ENCODE results near the gene CAMTA1.
A peak's percentile ranks its signal among the peaks of the same experiment; 100 is the strongest.
"Not testable (repeated sequence)": the region's sequence is repeated elsewhere in the genome, so short reads cannot be mapped to it uniquely, and the experiment has no call there.

The CAMTA1 gene

DNA sequence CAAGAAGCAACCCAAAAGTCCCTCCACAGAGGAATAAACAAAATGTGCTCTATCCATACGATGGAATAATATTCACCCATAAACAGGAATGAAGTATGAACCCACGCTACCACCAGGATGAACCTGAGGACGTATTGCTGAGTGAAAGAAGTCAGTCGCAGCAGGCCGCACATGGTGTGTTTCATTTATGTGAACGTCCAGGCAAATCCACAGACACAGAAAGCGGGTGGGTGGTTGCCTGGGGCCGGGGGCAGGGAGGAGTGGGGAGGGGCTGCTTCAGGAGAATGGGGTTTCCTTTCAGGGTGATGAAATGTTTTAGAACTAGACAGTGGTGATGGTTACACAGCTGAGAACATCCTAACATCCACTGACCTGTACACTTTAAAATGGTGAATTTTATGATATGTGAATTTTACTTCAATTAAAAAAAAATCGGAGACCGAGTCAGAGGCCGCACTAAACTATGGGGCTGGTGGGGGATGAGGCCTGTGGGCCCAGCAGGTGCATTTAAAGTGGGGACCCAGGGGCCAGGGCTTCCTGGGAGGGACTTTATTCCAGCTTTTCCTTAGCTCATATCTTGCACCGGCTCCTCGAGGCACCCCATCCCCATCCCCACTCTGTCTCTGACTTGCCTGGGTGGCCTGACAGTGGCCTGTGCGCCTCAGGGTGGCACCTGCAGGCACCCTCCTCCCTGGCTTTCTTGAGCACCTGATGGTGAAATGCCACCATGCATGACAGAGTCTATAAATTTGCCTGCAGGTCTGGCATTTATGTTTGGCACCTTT is 593.3 kb downstream of the CAMTA1 start:
- no peak for DNase-seq (ENCODE audit: low read depth)
- H3K4me3 ChIP-seq (ENCODE audit: low read length): no peak overlapping the region
- TF ChIP-seq, protein P1, sequence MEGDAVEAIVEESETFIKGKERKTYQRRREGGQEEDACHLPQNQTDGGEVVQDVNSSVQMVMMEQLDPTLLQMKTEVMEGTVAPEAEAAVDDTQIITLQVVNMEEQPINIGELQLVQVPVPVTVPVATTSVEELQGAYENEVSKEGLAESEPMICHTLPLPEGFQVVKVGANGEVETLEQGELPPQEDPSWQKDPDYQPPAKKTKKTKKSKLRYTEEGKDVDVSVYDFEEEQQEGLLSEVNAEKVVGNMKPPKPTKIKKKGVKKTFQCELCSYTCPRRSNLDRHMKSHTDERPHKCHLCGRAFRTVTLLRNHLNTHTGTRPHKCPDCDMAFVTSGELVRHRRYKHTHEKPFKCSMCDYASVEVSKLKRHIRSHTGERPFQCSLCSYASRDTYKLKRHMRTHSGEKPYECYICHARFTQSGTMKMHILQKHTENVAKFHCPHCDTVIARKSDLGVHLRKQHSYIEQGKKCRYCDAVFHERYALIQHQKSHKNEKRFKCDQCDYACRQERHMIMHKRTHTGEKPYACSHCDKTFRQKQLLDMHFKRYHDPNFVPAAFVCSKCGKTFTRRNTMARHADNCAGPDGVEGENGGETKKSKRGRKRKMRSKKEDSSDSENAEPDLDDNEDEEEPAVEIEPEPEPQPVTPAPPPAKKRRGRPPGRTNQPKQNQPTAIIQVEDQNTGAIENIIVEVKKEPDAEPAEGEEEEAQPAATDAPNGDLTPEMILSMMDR (IDR thresholded peaks at IDR 0.05; ENCODE audit: insufficient read depth, low read depth, low read length, missing control alignments): no peak

DNA sequence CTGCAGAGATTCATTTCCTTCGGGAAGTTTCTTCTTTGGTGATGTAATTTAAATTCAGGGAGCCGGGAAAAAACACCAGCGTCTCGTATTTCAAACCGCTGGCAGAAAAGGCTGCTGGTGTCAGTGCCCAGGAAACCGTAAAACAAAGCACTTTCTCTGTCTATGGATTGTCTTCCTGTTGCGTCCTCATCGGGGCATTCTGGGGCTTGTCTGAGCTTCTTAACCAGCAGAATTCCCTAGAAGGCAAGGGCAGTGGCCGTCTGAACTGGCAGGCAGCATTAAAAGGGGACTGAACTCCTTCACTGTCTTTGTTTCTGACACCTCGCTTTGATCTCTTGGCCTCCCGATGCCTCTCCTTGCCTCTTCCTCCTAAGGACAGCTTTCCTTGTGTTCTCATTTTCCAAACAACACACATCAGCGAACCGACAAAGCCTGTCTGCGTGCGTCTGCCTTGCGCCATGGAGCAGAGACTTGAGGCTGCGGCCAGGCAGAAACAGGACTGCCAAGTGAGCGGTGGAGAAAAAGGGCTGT is 594.3 kb downstream of the CAMTA1 start:
- H3K4me3 ChIP-seq (ENCODE audit: low read length): no peak overlapping the region
- TF ChIP-seq, protein P1 (IDR thresholded peaks at IDR 0.05; ENCODE audit: insufficient read depth, low read depth, low read length, missing control alignments): no peak
- DNase-seq (ENCODE audit: low read depth): peak; percentile 80

DNA sequence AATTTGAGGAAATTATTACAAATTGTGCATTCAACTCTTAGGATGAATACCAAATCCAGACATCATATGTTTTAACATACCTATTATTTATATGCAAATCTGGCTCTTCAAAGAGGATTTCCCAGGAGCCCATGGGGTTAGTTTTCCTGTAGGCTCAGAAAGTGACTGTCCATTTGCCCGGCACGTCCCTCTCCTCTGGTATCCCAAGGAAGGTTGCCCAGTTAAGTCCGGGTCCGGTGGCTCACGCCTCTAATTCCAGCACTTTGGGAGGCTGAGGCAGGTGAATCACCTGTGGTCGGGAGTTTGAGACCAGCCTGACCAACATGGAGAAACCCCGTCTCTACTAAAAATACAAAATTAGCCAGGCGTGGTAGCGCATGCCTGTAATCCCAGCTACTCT is 594.8 kb downstream of the CAMTA1 start:
- DNase-seq (ENCODE audit: low read depth); H3K4me3 ChIP-seq (ENCODE audit: low read length): not testable (repeated sequence)

DNA sequence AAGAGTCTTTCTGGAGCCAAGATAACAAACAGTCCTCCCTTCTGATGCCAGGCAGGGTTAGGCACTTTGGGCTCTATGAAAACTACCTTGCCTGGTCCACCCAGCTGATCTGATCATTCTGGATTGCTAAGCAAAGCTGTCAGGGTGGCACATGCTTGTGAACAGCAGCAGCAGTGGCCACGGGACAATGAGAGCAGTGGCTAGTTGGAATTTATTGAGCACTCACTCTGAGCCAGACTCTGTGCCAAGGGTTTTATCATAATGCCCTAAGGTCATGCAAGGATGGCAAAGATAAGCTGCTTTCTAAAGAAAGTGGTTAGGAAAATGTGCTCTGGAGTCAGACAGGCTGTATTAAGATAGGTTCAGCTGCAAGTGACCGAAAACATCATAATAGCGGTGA is 595.5 kb downstream of the CAMTA1 start:
- DNase-seq (ENCODE audit: low read depth): no peak
- H3K4me3 ChIP-seq (ENCODE audit: low read length): no peak overlapping the region
- TF ChIP-seq, protein P1 (IDR thresholded peaks at IDR 0.05; ENCODE audit: insufficient read depth, low read depth, low read length, missing control alignments): no peak

- not testable (repeated sequence) for DNase-seq (ENCODE audit: low read depth); H3K4me3 ChIP-seq (ENCODE audit: low read length)
Measured at GRCh38 chr1:7381729-7382128, 596.5 kb downstream of the CAMTA1 start.

- TF ChIP-seq, protein P1 (IDR thresholded peaks at IDR 0.05; ENCODE audit: insufficient read depth, low read depth, low read length, missing control alignments): no peak
- DNase-seq (ENCODE audit: low read depth): no peak
Measured at GRCh38 chr1:7382971-7383370, 597.7 kb downstream of the CAMTA1 start.

DNA sequence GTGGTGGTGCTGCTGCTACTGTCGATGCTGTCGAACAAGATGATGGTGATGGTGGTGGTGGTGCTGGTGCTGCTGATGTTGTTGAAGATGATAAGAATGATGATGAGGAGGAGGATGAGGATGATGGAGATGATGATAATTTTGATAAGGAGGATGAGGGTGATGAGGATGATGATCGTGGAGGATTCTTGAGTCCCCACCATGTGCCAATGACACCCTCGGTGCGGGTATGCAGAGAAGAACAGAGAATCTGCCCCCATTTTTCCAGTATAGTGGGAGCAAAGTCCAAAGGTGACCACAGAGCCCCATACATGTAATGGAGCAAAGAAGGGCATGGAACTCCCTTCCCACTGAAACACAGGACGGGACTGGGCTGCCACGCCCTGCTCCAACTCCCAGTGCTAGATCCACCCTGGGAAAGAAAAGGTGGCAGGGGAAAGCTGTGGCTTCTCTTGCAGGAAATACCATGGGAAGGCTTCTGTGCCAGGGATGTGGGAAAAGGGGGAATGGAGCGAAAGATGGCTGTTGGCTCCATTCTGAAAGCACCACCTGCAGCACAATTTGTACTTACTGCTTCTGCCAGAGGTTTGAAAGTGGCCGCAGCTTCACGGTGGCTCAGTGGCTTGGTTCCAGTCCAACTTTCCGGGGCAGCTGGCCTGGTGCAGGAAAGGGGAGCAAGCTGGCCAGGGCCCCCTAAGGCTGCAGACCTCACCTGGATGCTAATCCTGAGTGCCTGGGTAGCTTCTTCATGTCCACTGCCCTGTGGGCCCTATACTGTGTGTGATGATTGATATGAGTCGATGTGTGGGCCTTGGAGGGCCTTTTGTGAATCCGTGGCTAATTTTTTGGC is 598.6 kb downstream of the CAMTA1 start:
- TF ChIP-seq, protein P1 (IDR thresholded peaks at IDR 0.05; ENCODE audit: insufficient read depth, low read depth, low read length, missing control alignments): no peak
- no peak for DNase-seq (ENCODE audit: low read depth)
- H3K4me3 ChIP-seq (ENCODE audit: low read length): no peak overlapping the region

More at GRCh38 chr1:7382971-7383370, 597.7 kb downstream of the CAMTA1 start:
- no peak overlapping the region for H3K4me3 ChIP-seq (ENCODE audit: low read length)

Measured in epithelial cell of esophagus (primary cell).